Rectal smooth muscle tissue (tissue), 1 donor: ENCODE results near the gene DOHH.

ENCODE experiments used
- H3K27ac ChIP-seq: one replicate; pipeline ENCODE4 v1.7.0; 2013; ENCODE audit warnings: low read depth, low read length, inconsistent platforms
- H3K27me3 ChIP-seq: one replicate; pipeline ENCODE4 v1.7.0; 2013; ENCODE audit warnings: low read length; ENCODE audit not compliant: control insufficient read depth, insufficient read depth
- H3K36me3 ChIP-seq: one replicate; pipeline ENCODE4 v1.7.0; 2013; ENCODE audit warnings: low read length; ENCODE audit not compliant: control insufficient read depth, insufficient read depth
- H3K4me1 ChIP-seq: one replicate; pipeline ENCODE4 v1.7.0; 2013; ENCODE audit warnings: low read length; ENCODE audit not compliant: control insufficient read depth, insufficient read depth
- H3K4me3 ChIP-seq: one replicate; pipeline ENCODE4 v1.7.0; 2013; ENCODE audit warnings: low read length
- H3K9ac ChIP-seq: one replicate; pipeline ENCODE4 v1.7.0; 2013; ENCODE audit warnings: low read length

Gene DOHH

DNA sequence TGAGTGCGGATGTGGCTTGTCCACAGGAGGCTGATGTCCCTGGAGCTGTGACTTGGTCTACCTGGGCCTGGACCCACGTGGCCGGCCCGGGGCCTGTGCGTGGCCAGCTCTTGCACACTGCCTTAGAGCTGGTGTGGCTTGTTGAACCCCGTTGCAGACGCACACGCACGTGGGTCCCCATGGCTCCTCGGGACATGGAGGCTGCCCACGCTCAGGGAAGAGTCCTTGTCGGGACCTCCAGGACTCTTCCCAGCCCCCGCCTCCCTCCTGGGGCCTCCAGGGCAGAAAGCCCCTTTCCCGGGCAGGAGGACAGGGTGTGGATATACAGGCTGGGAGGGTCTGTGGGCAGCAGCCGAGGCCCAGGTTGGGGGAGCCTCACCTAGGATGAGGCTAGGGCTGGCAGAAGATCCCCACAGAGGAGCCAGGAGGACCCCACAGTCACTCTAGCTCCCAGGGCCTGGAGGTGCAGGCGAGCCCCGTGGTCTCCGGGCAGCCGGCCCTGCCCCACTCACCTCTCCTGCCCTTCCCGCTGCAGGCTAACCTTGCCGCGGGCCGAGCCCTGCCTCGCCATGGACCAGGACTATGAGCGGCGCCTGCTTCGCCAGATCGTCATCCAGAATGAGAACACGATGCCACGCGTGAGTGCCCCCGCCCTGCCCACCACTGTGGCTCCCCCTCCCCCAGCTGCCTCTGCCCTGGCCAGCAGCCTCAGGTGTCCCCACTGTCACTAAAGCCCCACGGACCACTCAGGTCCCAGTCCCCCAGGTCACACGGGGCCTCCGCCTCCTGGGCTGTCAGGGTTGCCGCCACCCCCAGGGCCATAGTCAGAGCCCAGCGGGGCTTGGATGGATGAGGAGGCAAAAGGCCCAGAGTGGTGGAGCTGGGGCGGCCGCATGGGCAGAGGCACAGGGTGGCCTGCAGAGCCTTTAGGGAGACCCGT is 22.2 kb upstream of the DOHH start:
- Histone ChIP-seq H3K27ac (no peak overlapping the region), H3K27me3 (no peaks in the 10 kb centered on the region), H3K9ac (no peak overlapping the region), H3K4me3 (no peak overlapping the region), H3K4me1 (no peaks in the 10 kb centered on the region), H3K36me3 (peaks cover 20% of the 10 kb centered on the region)

DNA sequence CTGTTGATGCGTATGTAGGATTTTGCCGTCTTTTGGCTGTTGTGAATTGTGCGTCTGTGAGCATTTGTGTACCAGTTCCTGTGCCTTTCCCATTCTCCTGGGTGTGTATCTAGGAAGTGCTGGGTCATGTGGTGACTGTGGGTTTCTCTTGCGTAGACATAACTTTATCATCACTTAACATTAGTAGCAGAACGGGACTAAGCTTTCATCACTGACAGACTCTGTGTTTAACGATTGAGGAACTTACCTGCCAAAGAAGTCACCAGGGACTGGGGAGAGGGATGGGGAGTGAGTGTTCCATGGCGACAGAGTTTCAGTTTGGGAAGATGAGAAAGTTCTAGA is 20.6 kb upstream of the DOHH start:
- H3K27me3 ChIP-seq: no peaks in the 10 kb centered on the region
- H3K36me3 ChIP-seq: peaks cover 13% of the 10 kb centered on the region
- no peak overlapping the region for H3K9ac ChIP-seq
- no peak overlapping the region for H3K4me3 ChIP-seq
- H3K4me1 ChIP-seq: no peaks in the 10 kb centered on the region
- no peak overlapping the region for H3K27ac ChIP-seq

DNA sequence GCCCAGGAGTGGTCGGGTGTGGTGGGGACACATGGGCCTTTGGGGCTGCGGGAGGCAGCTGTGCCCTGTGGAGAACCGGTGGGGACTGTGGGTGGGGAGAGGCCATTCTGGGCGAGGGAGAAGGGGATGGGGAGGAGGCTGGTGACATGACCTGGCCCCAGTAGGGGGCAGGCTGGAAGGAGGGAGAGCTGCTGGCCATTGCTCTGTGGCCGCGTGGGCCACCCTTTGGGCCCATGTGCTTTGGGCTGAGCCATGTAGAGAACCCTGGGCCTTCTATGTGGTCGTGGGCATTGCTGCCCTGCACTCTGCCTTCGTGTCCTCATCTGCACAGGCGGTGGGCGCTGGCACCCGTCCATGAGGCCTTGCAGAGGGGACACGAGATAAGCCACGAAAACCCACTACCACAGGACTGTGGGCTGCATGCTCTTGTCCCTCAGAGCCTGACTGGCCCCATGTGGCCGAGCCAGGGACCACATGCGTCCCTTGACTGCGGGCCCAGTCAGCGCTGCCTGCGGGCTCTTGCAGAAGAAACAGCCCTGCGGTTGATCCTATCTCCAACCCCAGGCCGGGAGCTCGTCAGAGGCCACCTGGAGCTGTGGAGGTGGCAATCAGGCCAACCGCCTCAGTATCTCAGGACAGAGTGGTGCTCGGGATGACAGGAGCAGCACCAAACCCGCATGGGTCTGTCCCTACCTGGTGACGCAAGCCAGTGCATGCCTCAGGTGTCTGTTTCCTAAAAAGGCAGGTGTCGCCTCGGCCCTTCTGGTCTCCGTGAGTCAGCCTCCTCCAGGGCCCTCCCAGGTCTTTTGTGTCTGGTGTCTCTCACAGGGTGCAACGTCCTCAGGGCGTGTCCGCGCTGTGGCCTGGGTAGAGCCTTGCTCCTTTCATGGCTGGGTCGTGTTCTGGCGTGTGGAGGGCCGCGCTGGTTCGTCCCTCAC is 20.0 kb upstream of the DOHH start:
- H3K27me3 ChIP-seq: no peaks in the 10 kb centered on the region
- no peak overlapping the region for H3K27ac ChIP-seq
- no peak overlapping the region for H3K4me3 ChIP-seq
- H3K4me1 ChIP-seq: no peaks in the 10 kb centered on the region
- no peak overlapping the region for H3K9ac ChIP-seq
- peaks cover 11% of the 10 kb centered on the region for H3K36me3 ChIP-seq

DNA sequence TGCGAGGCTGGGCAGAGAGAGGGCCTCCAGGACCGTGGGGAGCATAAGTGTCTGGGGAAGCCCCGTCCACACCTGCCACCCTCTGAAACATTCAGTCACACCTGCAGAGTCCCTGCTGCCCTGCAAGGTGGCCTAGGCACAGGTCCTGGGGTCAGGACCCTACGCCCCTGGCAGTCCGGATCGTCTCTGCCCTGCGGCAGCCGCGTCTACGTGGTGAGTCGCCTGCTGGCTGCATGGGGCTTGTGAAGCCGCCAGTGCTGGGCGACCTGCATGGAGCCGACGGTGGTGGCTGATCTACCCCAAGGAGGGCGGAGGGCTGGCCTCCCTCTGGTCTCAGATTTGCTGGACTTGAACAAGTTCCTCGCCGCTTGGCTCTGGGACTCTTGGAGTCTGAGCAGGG is 18.7 kb upstream of the DOHH start:
- H3K4me3 ChIP-seq: no peak overlapping the region
- no peaks in the 10 kb centered on the region for H3K27me3 ChIP-seq
- no peak overlapping the region for H3K27ac ChIP-seq
- H3K9ac ChIP-seq: no peak overlapping the region
- H3K4me1 ChIP-seq: no peaks in the 10 kb centered on the region
- H3K36me3 ChIP-seq: peaks cover 6% of the 10 kb centered on the region

DNA sequence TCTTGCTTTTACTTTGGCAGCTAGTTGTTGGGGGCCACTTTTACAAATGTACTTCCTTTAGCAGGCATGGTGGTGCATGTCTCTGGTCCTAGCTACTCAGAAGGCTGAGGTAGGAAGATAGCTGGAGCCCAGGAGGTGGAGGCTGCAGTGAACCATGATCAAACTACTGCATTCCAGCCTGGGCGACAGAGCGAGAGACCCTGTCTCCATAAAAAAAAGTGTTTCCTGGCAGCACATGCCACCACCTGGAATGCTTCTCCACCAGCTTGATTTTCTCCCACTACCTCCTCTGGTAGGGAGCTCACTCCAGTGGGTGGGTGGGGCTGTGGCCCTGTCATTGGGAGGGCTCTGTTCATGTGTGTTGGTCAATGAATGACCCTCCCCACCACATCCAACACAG is 18.2 kb upstream of the DOHH start:
- no peak overlapping the region for H3K4me3 ChIP-seq
- H3K36me3 ChIP-seq: peaks cover 6% of the 10 kb centered on the region
- H3K27me3 ChIP-seq: no peaks in the 10 kb centered on the region
- no peak overlapping the region for H3K27ac ChIP-seq
- H3K4me1 ChIP-seq: no peaks in the 10 kb centered on the region
- no peak overlapping the region for H3K9ac ChIP-seq

DNA sequence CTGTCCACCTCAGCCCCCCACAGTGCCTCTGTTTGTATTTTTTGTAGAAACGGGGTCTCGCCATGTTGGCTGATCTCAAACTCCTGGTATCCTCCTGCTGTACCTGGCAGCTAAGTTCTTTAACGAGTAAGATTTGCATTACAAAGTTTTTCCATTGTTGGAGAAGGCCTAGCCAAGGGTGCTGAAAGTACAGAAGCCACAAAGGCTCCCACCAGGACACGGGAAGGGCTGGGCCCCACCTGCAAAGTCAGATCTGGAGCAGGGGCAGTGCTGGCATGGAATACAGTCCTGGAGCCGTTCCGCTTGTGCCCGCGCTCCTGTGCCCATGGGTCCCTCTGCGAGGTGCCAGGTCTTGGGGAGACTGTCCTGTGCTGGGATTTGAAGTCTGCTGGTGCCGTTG is 17.8 kb upstream of the DOHH start:
- Histone ChIP-seq H3K9ac (no peak overlapping the region), H3K4me3 (no peak overlapping the region), H3K27ac (no peak overlapping the region), H3K27me3 (no peaks in the 10 kb centered on the region), H3K36me3 (peaks cover 6% of the 10 kb centered on the region), H3K4me1 (no peaks in the 10 kb centered on the region)

DNA sequence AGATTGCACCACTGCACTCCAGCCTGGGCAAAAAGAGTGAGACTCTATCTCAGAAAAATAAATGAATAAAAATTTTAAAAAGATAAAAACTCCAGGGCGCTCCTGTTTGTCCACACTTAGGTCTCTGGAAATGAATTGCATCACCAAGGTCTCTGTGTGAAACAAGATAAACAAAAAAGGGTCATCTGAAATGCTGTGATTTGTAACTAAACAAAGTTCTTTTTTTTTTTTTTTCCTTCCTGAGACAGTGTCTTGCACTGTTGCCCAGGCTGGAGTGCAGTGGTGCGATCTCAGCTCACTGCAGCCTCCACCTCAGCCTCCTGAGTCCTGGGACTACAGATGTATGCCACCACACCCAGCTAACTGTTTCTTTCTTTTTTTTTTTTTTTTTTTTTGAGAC is 17.2 kb upstream of the DOHH start:
- no peak overlapping the region for H3K4me3 ChIP-seq
- no peak overlapping the region for H3K27ac ChIP-seq
- H3K27me3 ChIP-seq: no peaks in the 10 kb centered on the region
- H3K36me3 ChIP-seq: peaks cover 6% of the 10 kb centered on the region
- H3K4me1 ChIP-seq: no peaks in the 10 kb centered on the region
- H3K9ac ChIP-seq: no peak overlapping the region

DNA sequence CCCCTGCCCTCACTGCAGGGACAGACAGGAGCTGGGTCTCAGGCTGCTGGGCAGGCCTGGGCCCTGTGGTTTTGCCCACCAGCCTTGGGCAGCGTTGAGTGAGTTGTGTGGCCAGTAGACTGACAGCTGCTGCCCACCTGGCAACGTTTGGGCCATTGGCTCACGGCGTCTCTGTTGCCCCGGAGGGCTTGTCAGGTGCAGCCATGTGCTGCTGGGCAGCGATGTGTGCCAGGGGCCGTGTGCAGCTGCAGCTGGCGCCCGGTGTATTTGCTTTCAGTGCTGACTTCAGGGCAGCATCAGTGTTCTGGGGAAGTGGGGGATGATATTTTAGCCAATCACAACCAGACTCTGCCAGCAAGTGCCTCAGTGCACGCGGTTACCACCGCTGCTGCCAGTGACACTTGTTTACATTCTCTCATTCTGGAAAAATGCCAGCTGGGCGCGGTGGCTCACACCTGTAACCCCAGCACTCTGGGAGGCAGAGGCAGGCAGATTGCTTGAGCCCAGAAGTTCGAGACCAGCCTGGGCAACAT is 16.3 kb upstream of the DOHH start:
- Histone ChIP-seq H3K36me3 (peaks cover 6% of the 10 kb centered on the region), H3K4me3 (no peak overlapping the region), H3K27ac (no peak overlapping the region), H3K9ac (no peak overlapping the region), H3K4me1 (no peaks in the 10 kb centered on the region), H3K27me3 (no peaks in the 10 kb centered on the region)

DNA sequence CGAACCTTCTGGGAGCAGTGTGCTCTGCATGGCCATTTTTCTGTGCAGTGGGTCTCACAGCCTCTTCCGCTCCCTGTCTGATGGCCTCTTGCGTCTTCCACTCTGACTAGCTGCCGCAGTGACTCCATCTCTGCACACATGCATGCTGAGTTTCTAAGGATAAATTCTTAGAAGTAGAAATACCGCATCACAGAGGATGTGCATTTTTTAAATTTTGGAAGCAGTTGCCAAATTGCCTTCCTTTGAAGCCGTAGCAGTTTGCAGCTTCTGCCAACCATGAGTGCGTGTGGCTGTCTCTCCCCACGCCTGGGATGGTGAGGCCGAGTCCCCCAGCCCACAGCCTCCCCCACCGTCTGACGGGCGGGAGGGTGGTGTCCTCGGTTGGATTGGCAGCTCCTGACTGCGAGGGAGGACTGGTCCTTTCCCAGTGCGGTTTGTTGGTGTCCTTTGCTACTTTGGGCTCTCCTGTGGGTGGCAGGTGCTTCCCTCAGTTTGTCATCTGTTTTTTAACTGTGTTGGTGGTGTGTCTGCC is 15.5 kb upstream of the DOHH start:
- H3K27ac ChIP-seq: no peak overlapping the region
- H3K36me3 ChIP-seq: peaks cover 6% of the 10 kb centered on the region
- no peak overlapping the region for H3K9ac ChIP-seq
- H3K4me3 ChIP-seq: no peak overlapping the region
- no peaks in the 10 kb centered on the region for H3K27me3 ChIP-seq
- no peaks in the 10 kb centered on the region for H3K4me1 ChIP-seq

DNA sequence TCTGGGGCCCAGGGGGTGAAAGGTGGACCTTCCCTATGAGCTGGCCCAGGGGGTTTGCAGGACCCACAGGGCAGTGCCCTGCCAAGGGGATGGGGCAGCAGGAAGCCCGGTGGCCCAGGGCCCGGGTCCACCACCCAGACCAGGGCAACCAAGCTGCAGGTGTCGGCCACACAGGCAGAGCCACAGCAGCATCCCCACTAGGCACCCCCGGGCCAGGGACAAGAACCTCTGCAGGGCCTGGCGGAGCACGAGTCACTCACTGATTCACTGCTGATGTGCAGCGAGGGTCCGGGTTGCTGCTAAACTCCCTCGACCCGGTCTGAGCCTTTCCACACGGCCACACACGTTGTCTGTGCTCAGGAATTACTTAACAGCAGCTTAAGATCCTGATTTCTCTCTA is 14.5 kb upstream of the DOHH start:
- H3K4me3 ChIP-seq: no peak overlapping the region
- no peaks in the 10 kb centered on the region for H3K27me3 ChIP-seq
- H3K36me3 ChIP-seq: peaks cover 6% of the 10 kb centered on the region
- no peak overlapping the region for H3K9ac ChIP-seq
- H3K27ac ChIP-seq: no peak overlapping the region
- no peaks in the 10 kb centered on the region for H3K4me1 ChIP-seq

DNA sequence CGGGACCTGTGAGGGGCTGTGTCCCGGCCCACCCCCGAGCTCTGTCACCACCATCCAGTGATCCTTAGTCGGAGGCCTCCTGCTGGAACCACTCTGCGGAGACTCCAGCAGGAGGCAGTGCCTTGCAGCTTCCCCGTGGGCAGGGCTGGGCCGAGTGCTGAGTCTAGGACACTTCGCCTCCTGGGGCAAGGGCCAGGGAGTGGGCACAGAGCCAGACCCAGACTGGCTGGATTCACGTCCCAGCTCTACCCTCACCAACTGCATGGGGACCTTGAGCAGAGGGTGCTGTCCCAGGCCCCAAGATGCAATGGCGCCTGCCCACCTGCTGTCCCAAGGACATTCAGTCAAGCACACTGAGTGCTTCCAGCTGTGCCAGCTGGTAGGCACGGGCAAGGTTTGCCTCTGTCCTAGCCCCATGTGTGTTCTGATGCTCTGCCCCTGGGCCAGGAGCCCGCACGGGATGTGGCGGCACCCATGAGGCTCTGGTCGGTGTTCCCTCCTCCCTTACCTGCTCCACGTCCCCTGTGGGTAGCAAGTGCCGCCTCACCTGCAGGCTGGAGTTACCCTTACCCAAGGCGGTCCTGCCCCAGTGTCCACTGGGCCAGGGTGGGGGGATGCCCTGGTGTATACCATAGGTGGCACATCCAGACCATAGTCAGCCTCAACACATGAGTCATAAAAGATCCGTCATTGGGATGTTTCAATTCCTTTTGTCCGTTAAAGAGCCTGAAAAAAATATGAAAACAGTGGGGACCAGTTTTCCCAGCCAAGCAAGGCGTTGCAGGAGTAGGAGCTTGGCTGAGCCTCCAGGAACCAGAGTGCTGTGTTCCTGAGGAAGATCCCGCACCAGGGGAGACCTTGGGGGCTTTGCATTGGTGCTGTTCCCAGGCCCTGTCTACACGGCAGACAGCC is 13.0 kb upstream of the DOHH start:
- Histone ChIP-seq H3K9ac (no peak overlapping the region), H3K4me1 (no peaks in the 10 kb centered on the region), H3K4me3 (no peak overlapping the region), H3K27me3 (no peaks in the 10 kb centered on the region), H3K36me3 (no peaks in the 10 kb centered on the region), H3K27ac (no peak overlapping the region)
